Tracheal epithelial cell (primary cell): Measurements from ENCODE around the gene PHLDA2. TPM values are rescaled to one million over a fixed set of nuclear protein-coding genes. Genes with fewer than 3 reads are reported as not detected.

Source experiments
- total RNA-seq: library from RNA; depleted of rRNA; stranded (reverse); fragments of >200 nt; gene quantifications from 2 replicates; pipeline ENCODE4 v1.2.1, GENCODE V29; 2014

The PHLDA2 gene, protein sequence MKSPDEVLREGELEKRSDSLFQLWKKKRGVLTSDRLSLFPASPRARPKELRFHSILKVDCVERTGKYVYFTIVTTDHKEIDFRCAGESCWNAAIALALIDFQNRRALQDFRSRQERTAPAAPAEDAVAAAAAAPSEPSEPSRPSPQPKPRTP
- total RNA-seq = 7.7 and 14.7 TPM in 2 replicates

DNA sequence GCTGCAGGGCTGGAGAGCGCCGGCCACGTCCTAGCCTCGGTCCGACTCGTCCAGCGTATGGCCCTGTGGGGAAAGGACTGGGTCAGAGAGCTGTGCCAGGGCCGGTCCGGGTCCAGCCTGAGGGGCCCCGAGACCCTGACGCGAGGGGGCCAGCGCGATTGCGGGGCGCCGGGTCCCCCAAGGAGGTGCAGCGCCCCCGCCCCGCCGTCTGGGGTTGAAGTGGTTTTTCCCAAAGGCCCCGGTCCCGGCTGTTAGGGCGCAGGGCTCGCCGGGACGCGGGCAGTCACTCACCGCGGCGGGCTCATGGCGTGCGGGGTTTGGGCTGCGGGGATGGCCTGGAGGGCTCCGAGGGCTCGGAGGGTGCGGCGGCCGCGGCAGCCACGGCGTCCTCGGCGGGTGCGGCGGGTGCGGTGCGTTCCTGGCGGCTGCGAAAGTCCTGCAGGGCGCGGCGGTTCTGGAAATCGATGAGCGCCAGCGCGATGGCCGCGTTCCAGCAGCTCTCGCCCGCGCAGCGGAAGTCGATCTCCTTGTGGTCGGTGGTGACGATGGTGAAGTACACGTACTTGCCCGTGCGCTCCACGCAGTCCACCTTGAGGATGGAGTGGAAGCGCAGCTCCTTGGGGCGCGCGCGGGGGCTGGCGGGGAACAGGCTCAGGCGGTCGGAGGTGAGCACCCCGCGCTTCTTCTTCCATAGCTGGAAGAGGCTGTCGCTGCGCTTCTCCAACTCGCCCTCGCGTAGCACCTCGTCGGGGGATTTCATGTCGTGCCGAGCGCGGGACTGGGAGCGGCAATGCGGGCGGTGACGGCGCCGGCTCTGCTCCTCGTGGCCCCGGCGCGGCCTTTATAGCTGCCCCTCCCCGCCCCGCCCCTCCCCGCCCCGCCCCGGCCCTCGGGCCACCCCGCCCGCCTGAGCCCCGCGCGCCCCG is at the start of gene PHLDA2:
TSS of gene PHLDA2 (minus strand) at position 816 of the 926 bp plus-strand sequence. CDS start at position 760, 56 bp downstream.

DNA sequence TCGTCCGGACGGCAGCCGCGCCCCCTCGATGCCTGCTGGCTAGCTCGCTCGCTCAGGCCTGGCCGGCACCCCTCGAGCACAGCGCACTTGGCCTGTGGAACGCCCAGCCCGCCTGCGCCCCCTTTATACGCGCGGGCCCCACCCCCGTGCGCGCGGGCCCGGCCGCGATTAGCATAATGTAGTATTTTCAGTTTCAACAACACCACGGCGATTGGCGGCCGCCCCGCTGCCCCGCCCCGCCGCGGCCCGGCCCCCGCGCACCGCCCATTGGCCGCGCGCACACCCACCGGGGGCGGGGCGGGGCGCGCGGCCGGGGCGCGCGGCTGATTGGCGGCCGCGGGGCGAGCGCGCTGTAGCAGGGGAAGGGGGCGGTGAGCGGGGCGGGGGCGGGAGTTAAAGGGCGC is 43.5 kb downstream of the PHLDA2 start, which contains the start of gene CDKN1C:
TSS of gene CDKN1C (minus strand) at position 98 of the 404 bp plus-strand sequence. CDS start 319 bp downstream, outside the sequence.

Other genes with a start within 250 kb of the PHLDA2 start
- gene KCNQ1OT1, start 229.4 kb downstream of the PHLDA2 start, total RNA-seq = 0.21 and 0.48 TPM in 2 replicates
- 13.5 and 23.2 TPM in 2 replicates for gene CDKN1C, start 43.6 kb downstream of the PHLDA2 start, total RNA-seq
- gene NAP1L4, start 62.9 kb upstream of the PHLDA2 start, total RNA-seq = 117 and 123 TPM in 2 replicates
- 82.7 and 90.2 TPM in 2 replicates for gene CARS1, start 128.0 kb upstream of the PHLDA2 start, total RNA-seq
- gene OSBPL5, start 235.9 kb upstream of the PHLDA2 start, total RNA-seq = 19.8 and 20.7 TPM in 2 replicates